Embryonic facial prominence (tissue), 1 donor: ENCODE measurements around the gene ADAM12.

Experiments used
- DNase-seq: peaks from one replicate; pipeline ENCODE4 v3.0.0-alpha.2; 2016; ENCODE audit errors: extremely low spot score

ADAM12 gene

GRCh38 chr10:126015413-126015812 lies 372.9 kb downstream of the ADAM12 start:
- DNase-seq, result peak; percentile 79

- DNase-seq, result peak; percentile 56
These were observed 374.0 kb downstream of the ADAM12 start for GRCh38 chr10:126014309-126014708.

GRCh38 chr10:126013489-126014281 lies 374.6 kb downstream of the ADAM12 start:
- no peak for DNase-seq

- DNase-seq, result no peak
These were observed 375.8 kb downstream of the ADAM12 start for GRCh38 chr10:126012485-126012884.

- no peak for DNase-seq
These were observed 376.3 kb downstream of the ADAM12 start for GRCh38 chr10:126011995-126012394.

GRCh38 chr10:126009650-126010049 lies 378.6 kb downstream of the ADAM12 start:
- DNase-seq, result no peak

GRCh38 chr10:126006906-126007305 lies 381.4 kb downstream of the ADAM12 start:
- DNase-seq, result no peak

GRCh38 chr10:126006264-126006663 lies 382.0 kb downstream of the ADAM12 start:
- no peak for DNase-seq

GRCh38 chr10:126004752-126005151 lies 383.5 kb downstream of the ADAM12 start:
- DNase-seq, result no peak

- no peak for DNase-seq
These were observed 386.7 kb downstream of the ADAM12 start for GRCh38 chr10:126001576-126001975.

GRCh38 chr10:125999694-126000093 lies 388.6 kb downstream of the ADAM12 start:
- DNase-seq, result no peak

- no peak for DNase-seq
These were observed 390.7 kb downstream of the ADAM12 start for GRCh38 chr10:125997586-125997985.

GRCh38 chr10:125995726-125996304 lies 392.5 kb downstream of the ADAM12 start:
- no peak for DNase-seq

GRCh38 chr10:125994601-125995000 lies 393.7 kb downstream of the ADAM12 start:
- no peak for DNase-seq

- DNase-seq, result no peak
These were observed 396.0 kb downstream of the ADAM12 start for GRCh38 chr10:125992254-125992653.

- DNase-seq, result no peak
These were observed 396.9 kb downstream of the ADAM12 start for GRCh38 chr10:125991392-125991791.

- no peak for DNase-seq
These were observed 397.3 kb downstream of the ADAM12 start for GRCh38 chr10:125990974-125991373.

GRCh38 chr10:125989791-125990190 lies 398.5 kb downstream of the ADAM12 start:
- no peak for DNase-seq

GRCh38 chr10:125985557-125986240 lies 402.6 kb downstream of the ADAM12 start:
- no peak for DNase-seq

- no peak for DNase-seq
These were observed 403.3 kb downstream of the ADAM12 start for GRCh38 chr10:125984865-125985495.

GRCh38 chr10:125984346-125984745 lies 403.9 kb downstream of the ADAM12 start:
- no peak for DNase-seq

GRCh38 chr10:125983656-125984055 lies 404.6 kb downstream of the ADAM12 start:
- DNase-seq, result no peak
